ENCODE measurements around the gene CCDC7. TPM values are rescaled to one million over a fixed set of nuclear protein-coding genes. Genes with fewer than 3 reads are reported as not detected.
"Not testable (repeated sequence)": the region's sequence is repeated elsewhere in the genome, so short reads cannot be mapped to it uniquely, and the experiment has no call there.

The CCDC7 gene
- total RNA-seq, 2 donors from 2014 or later = 1.9 to 4.3 TPM

DNA sequence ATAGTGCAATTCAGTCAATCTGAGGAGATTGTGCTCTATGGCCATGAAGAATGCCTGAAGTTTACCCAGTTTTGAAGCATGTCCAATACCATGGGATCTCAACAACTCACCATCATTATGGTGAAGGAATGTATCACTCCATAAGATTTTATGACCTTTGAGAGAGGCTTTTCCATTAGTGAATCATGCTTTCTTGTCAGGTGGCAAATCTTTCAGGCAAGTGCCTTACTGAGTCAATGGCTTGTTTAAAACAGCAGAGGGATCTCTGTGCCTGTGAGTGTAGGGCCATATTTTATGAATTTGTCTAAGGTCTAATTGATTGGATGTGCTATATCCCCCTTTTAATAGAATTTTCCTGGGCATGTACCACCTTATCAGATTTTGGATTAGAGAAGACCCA is 131.5 kb downstream of the CCDC7 start:
- H3K27ac Mint-ChIP-seq = no peak overlapping the region
- Histone ChIP-seq H3K4me1 (ENCODE audit: control insufficient read depth, insufficient read depth, low read length) (no peaks in the 10 kb centered on the region), H3K9ac (ENCODE audit: extremely low read depth, low read length, poor library complexity, severe bottlenecking) (no peak overlapping the region), H3K27ac (ENCODE audit: low read depth, low read length) (no peak overlapping the region), H3K36me3 (ENCODE audit: control insufficient read depth, insufficient read depth, low read length) (no peaks in the 10 kb centered on the region), H3K27me3 (ENCODE audit: control insufficient read depth, insufficient read depth, low read length, poor library complexity, severe bottlenecking) (no peaks in the 10 kb centered on the region), H3K4me3 (ENCODE audit: low read length) (no peak overlapping the region), H3K9me3 (ENCODE audit: control insufficient read depth, low read length) (no peaks in the 10 kb centered on the region)
- no peaks in the 10 kb centered on the region for H3K27me3 Mint-ChIP-seq (ENCODE audit: insufficient read depth)
- TF ChIP-seq, protein P1, sequence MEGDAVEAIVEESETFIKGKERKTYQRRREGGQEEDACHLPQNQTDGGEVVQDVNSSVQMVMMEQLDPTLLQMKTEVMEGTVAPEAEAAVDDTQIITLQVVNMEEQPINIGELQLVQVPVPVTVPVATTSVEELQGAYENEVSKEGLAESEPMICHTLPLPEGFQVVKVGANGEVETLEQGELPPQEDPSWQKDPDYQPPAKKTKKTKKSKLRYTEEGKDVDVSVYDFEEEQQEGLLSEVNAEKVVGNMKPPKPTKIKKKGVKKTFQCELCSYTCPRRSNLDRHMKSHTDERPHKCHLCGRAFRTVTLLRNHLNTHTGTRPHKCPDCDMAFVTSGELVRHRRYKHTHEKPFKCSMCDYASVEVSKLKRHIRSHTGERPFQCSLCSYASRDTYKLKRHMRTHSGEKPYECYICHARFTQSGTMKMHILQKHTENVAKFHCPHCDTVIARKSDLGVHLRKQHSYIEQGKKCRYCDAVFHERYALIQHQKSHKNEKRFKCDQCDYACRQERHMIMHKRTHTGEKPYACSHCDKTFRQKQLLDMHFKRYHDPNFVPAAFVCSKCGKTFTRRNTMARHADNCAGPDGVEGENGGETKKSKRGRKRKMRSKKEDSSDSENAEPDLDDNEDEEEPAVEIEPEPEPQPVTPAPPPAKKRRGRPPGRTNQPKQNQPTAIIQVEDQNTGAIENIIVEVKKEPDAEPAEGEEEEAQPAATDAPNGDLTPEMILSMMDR (conservative IDR thresholded peaks at IDR 0.05) = peak; percentile 22
- no peak overlapping the region for H3K4me3 Mint-ChIP-seq
- no peaks in the 10 kb centered on the region for H3K36me3 Mint-ChIP-seq (ENCODE audit: low read depth)
- no peaks in the 10 kb centered on the region for H3K4me1 Mint-ChIP-seq
- no peaks in the 10 kb centered on the region for H3K9me3 Mint-ChIP-seq
- DNase-seq = no peak

DNA sequence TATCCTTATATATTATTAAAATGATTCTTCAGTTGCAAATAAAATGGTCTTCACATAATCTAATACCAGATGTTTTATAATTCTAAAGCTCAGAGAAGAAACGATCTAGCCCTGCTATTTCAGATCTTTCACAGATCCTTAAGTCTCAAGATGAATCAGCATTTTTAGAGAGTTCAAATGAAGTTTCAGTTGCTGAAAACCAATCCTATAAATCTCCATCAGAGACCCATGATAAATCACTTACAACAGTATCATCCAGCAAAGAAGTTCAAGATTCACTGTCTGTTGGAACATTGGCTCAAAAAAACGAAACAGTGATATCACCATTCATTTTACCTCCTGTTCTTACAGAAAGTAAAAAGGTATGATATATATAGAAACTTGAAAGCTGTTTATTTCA is 137.0 kb downstream of the CCDC7 start:
- TF ChIP-seq, protein P1 (conservative IDR thresholded peaks at IDR 0.05) = no peak
- WGBS, 2 experiments (ENCODE audit: insufficient coverage in 1 of 2, insufficient read length in 1 of 2) = 66 to 67% methylated on average over 1 to 2 of the region's 2 CpGs

DNA sequence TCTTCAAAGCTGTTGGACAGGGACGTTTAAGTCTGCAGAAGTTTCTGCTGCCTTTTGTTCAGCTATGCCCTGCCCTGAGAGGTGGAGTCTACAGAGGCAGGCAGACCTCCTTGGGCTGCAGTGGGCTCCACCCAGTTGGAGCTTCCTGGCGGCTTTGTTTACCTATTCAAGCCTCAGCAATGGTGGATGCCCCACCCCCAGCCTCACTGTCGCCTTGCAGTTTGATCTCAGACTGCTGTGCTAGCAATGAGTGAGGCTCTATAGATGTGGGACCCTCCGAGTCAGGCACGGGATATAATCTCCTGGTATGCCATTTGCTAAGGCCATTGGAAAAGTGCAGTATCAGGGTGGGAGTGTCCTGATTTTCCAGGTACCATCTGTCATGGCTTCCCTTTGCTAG is 152.1 kb downstream of the CCDC7 start:
- not testable (repeated sequence) for H3K36me3 ChIP-seq (ENCODE audit: control insufficient read depth, insufficient read depth, low read length); H3K9ac ChIP-seq (ENCODE audit: extremely low read depth, low read length, poor library complexity, severe bottlenecking); H3K4me3 Mint-ChIP-seq; H3K9me3 ChIP-seq (ENCODE audit: control insufficient read depth, low read length); H3K4me1 Mint-ChIP-seq; H3K27me3 ChIP-seq (ENCODE audit: control insufficient read depth, insufficient read depth, low read length, poor library complexity, severe bottlenecking); H3K4me3 ChIP-seq (ENCODE audit: low read length); H3K4me1 ChIP-seq (ENCODE audit: control insufficient read depth, insufficient read depth, low read length); H3K36me3 Mint-ChIP-seq (ENCODE audit: low read depth); H3K27me3 Mint-ChIP-seq (ENCODE audit: insufficient read depth); H3K27ac ChIP-seq (ENCODE audit: low read depth, low read length); H3K27ac Mint-ChIP-seq; DNase-seq
- 80 to 100% methylated on average over 1 to 5 of the region's 5 CpGs for WGBS, 2 experiments (ENCODE audit: insufficient coverage in 1 of 2, insufficient read length in 1 of 2)
- peaks cover 62% of the 10 kb centered on the region for H3K9me3 Mint-ChIP-seq

More for the DNA sequence above, 137.0 kb downstream of the CCDC7 start:
- H3K4me1 Mint-ChIP-seq = no peaks in the 10 kb centered on the region
- H3K27me3 Mint-ChIP-seq (ENCODE audit: insufficient read depth) = no peaks in the 10 kb centered on the region
- H3K36me3 ChIP-seq (ENCODE audit: control insufficient read depth, insufficient read depth, low read length) = no peaks in the 10 kb centered on the region
- H3K9ac ChIP-seq (ENCODE audit: extremely low read depth, low read length, poor library complexity, severe bottlenecking) = no peak overlapping the region
- H3K4me1 ChIP-seq (ENCODE audit: control insufficient read depth, insufficient read depth, low read length) = no peaks in the 10 kb centered on the region
- no peaks in the 10 kb centered on the region for H3K27me3 ChIP-seq (ENCODE audit: control insufficient read depth, insufficient read depth, low read length, poor library complexity, severe bottlenecking)
- H3K9me3 Mint-ChIP-seq = peaks cover 7% of the 10 kb centered on the region
- H3K9me3 ChIP-seq (ENCODE audit: control insufficient read depth, low read length) = no peaks in the 10 kb centered on the region
- H3K36me3 Mint-ChIP-seq (ENCODE audit: low read depth) = no peaks in the 10 kb centered on the region
- no peak overlapping the region for H3K27ac Mint-ChIP-seq
- no peak for DNase-seq
- no peak overlapping the region for H3K27ac ChIP-seq (ENCODE audit: low read depth, low read length)
- H3K4me3 ChIP-seq (ENCODE audit: low read length) = no peak overlapping the region
- no peak overlapping the region for H3K4me3 Mint-ChIP-seq

DNA sequence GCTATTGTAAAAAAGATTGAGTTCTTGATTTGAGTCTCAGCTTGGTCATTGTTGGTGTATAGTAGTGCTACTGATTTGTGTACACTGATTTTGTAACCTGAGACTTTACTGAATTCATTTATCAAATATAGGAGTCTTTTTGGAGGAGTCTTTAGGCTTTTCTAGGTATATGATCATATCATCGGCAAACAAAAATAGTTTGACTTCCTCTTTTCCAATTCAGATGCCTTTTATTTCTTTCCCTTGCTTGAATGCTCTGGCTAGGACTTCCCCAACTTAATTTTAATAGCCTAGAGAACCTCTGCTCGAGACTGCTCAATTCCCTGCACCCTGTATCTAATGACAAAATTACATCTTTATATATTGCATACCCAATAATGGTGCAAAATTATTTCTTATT is 154.4 kb downstream of the CCDC7 start:
- H3K27me3 Mint-ChIP-seq (ENCODE audit: insufficient read depth) = no peaks in the 10 kb centered on the region

DNA sequence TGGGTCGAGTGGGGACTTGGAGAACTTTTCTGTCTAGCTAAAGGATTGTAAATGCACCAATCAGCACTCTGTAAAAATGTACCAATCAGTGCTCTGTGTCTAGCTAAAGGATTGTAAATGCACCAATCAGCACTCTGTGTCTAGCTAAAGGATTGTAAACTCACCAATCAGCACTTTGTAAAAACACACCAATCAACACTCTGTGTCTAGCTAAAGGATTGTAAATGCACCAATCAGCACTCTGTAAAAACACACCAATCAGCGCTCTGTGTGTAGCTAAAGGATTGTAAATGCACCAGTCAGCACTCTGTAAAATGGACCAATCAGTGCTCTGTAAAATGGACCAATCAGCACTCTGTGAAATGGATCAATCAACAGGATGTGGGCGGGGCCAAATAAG is 155.6 kb downstream of the CCDC7 start:
- H3K27ac Mint-ChIP-seq; H3K4me1 ChIP-seq (ENCODE audit: control insufficient read depth, insufficient read depth, low read length); H3K4me3 ChIP-seq (ENCODE audit: low read length); H3K4me3 Mint-ChIP-seq; H3K27me3 ChIP-seq (ENCODE audit: control insufficient read depth, insufficient read depth, low read length, poor library complexity, severe bottlenecking); H3K36me3 ChIP-seq (ENCODE audit: control insufficient read depth, insufficient read depth, low read length); H3K36me3 Mint-ChIP-seq (ENCODE audit: low read depth); H3K4me1 Mint-ChIP-seq; H3K9me3 ChIP-seq (ENCODE audit: control insufficient read depth, low read length); H3K9ac ChIP-seq (ENCODE audit: extremely low read depth, low read length, poor library complexity, severe bottlenecking); DNase-seq; H3K27me3 Mint-ChIP-seq (ENCODE audit: insufficient read depth); H3K27ac ChIP-seq (ENCODE audit: low read depth, low read length): not testable (repeated sequence)
- peaks cover 55% of the 10 kb centered on the region for H3K9me3 Mint-ChIP-seq
- 73 to 85% methylated on average over 2 to 3 of the region's 3 CpGs for WGBS, 2 experiments (ENCODE audit: insufficient coverage in 1 of 2, insufficient read length in 1 of 2)

More for the DNA sequence above, 154.4 kb downstream of the CCDC7 start:
- no peak for DNase-seq
- Histone ChIP-seq H3K36me3 (ENCODE audit: control insufficient read depth, insufficient read depth, low read length) (no peaks in the 10 kb centered on the region), H3K4me3 (ENCODE audit: low read length) (no peak overlapping the region), H3K9ac (ENCODE audit: extremely low read depth, low read length, poor library complexity, severe bottlenecking) (no peak overlapping the region), H3K9me3 (ENCODE audit: control insufficient read depth, low read length) (no peaks in the 10 kb centered on the region), H3K27me3 (ENCODE audit: control insufficient read depth, insufficient read depth, low read length, poor library complexity, severe bottlenecking) (no peaks in the 10 kb centered on the region), H3K4me1 (ENCODE audit: control insufficient read depth, insufficient read depth, low read length) (no peaks in the 10 kb centered on the region), H3K27ac (ENCODE audit: low read depth, low read length) (no peak overlapping the region)
- Mint-ChIP-seq H3K4me1 (no peaks in the 10 kb centered on the region), H3K4me3 (no peak overlapping the region), H3K27ac (no peak overlapping the region), H3K36me3 (ENCODE audit: low read depth) (peaks cover 9% of the 10 kb centered on the region), H3K9me3 (peaks cover 58% of the 10 kb centered on the region)
- TF ChIP-seq, protein P1 (conservative IDR thresholded peaks at IDR 0.05) = no peak
- 80 to 86% methylated on average over 2 of the region's 2 CpGs for WGBS, 2 experiments (ENCODE audit: insufficient coverage in 1 of 2, insufficient read length in 1 of 2)

All from endodermal cell (in vitro differentiated cells).